Neuronal stem cell (in vitro differentiated cells): ENCODE data around the gene RUVBL1.

Experiments
- DNase-seq: peaks from one replicate; pipeline ENCODE4 v3.0.0-alpha.2; 2013; ENCODE audit warnings: low spot score
- H2AFZ ChIP-seq: one replicate; pipeline ENCODE4 v1.6.1; 2013; ENCODE audit warnings: mild to moderate bottlenecking, low read length, inconsistent platforms
- H2AK5ac ChIP-seq: 2 replicates; pipeline ENCODE4 v1.6.1; 2013; ENCODE audit warnings: low read depth, mild to moderate bottlenecking, inconsistent platforms, low read length, moderate library complexity, mixed read lengths
- H2BK120ac ChIP-seq: 2 replicates; pipeline ENCODE4 v1.6.1; 2013; ENCODE audit warnings: low read depth, mild to moderate bottlenecking, inconsistent platforms, low read length, moderate library complexity, mixed read lengths
- H2BK12ac ChIP-seq: one replicate; pipeline ENCODE4 v1.6.1; 2013; ENCODE audit warnings: low read length, inconsistent platforms
- H2BK15ac ChIP-seq: 2 replicates; pipeline ENCODE4 v1.6.1; 2013; ENCODE audit warnings: mild to moderate bottlenecking, low read length, inconsistent platforms, mixed read lengths
- H2BK5ac ChIP-seq: one replicate; pipeline ENCODE4 v1.6.1; 2013; ENCODE audit warnings: inconsistent platforms, mild to moderate bottlenecking, low read length, moderate library complexity
- H3K14ac ChIP-seq: one replicate; pipeline ENCODE4 v1.6.1; 2013; ENCODE audit warnings: low read length, inconsistent platforms
- H3K18ac ChIP-seq: 2 replicates; pipeline ENCODE4 v1.6.1; 2013; ENCODE audit warnings: low read length, inconsistent platforms
- H3K23ac ChIP-seq: 2 replicates; pipeline ENCODE4 v1.6.1; 2013; ENCODE audit warnings: low read depth, mild to moderate bottlenecking, mixed read lengths, low read length, inconsistent platforms; ENCODE audit not compliant: poor library complexity
- H3K27ac ChIP-seq: replicated peaks from 3 replicates; pipeline ENCODE4 v1.5.1; 2013; ENCODE audit warnings: low read length, inconsistent platforms
- H3K27me3 ChIP-seq, 3 experiments: 2 replicates each; pipeline ENCODE4 v1.6.1; 2013; ENCODE audit warnings: low read length in 3 of 3, mild to moderate bottlenecking in 2 of 3, inconsistent platforms in 1 of 3, low read depth in 1 of 3, mixed read lengths in 1 of 3, moderate library complexity in 1 of 3; ENCODE audit not compliant: control insufficient read depth in 3 of 3, insufficient read depth in 3 of 3
- H3K36me3 ChIP-seq, 2 donors: replicated peaks in 1 of 2; 2 replicates each; pipeline ENCODE4 v1.6.1; 2013; ENCODE audit warnings: low read length in 2 of 2; ENCODE audit not compliant: control insufficient read depth in 2 of 2, insufficient read depth in 2 of 2
- H3K4ac ChIP-seq: 2 replicates; pipeline ENCODE4 v1.6.1; 2013; ENCODE audit warnings: inconsistent platforms, mild to moderate bottlenecking, low read length, moderate library complexity
- H3K4me1 ChIP-seq, 2 donors: 1 replicate in 1 of 2; 2 replicates in 1 of 2; pipeline ENCODE4 v1.6.1; 2013; ENCODE audit warnings: low read length in 2 of 2, low read depth in 1 of 2; ENCODE audit not compliant: control insufficient read depth in 2 of 2, insufficient read depth in 1 of 2
- H3K4me2 ChIP-seq: one replicate; pipeline ENCODE4 v1.6.1; 2013; ENCODE audit warnings: mild to moderate bottlenecking, low read length, inconsistent platforms; ENCODE audit not compliant: insufficient read depth, poor library complexity, severe bottlenecking
- H3K4me3 ChIP-seq, 2 donors: 2 replicates each; pipeline ENCODE4 v1.5.1; 2013; ENCODE audit warnings: low read length in 2 of 2, mild to moderate bottlenecking in 2 of 2, inconsistent platforms in 1 of 2, moderate library complexity in 1 of 2
- H3K79me1 ChIP-seq: one replicate; pipeline ENCODE4 v1.6.1; 2013; ENCODE audit warnings: low read depth, mild to moderate bottlenecking, inconsistent platforms, low read length, moderate library complexity
- H3K9ac ChIP-seq: one replicate; pipeline ENCODE4 v1.6.1; 2013; ENCODE audit warnings: mild to moderate bottlenecking, low read depth, low read length, inconsistent platforms; ENCODE audit not compliant: poor library complexity
- H3K9me3 ChIP-seq, 2 donors: replicated peaks in 1 of 2; 2 replicates each; pipeline versions ENCODE3 to v1.6.1; 2013; ENCODE audit warnings: low read length in 2 of 2, mild to moderate bottlenecking in 2 of 2, inconsistent platforms in 1 of 2, low read depth in 1 of 2, mixed read lengths in 1 of 2, moderate library complexity in 1 of 2; ENCODE audit not compliant: control insufficient read depth in 2 of 2, insufficient read depth in 1 of 2
- H4K8ac ChIP-seq: one replicate; pipeline ENCODE4 v1.6.1; 2013; ENCODE audit warnings: low read depth, mild to moderate bottlenecking, inconsistent platforms, low read length, moderate library complexity
- H4K91ac ChIP-seq: one replicate; pipeline ENCODE4 v1.6.1; 2013; ENCODE audit warnings: low read length, low read depth, mild to moderate bottlenecking, inconsistent platforms; ENCODE audit not compliant: poor library complexity
- WGBS, 2 donors: extraction: QIAGEN DNeasy Blood & Tissue Kit; methylation state at CpG; one replicate each; pipeline ENCODE4 v1.1.7; 2013; ENCODE audit warnings: missing lambda C conversion rate in 2 of 2, mixed read lengths in 1 of 2; ENCODE audit not compliant: insufficient read length in 2 of 2, insufficient replicate concordance in 1 of 2; ENCODE audit errors: extremely low coverage in 2 of 2; 5-methylcytosine and 5-hydroxymethylcytosine counted together

The RUVBL1 gene

DNA sequence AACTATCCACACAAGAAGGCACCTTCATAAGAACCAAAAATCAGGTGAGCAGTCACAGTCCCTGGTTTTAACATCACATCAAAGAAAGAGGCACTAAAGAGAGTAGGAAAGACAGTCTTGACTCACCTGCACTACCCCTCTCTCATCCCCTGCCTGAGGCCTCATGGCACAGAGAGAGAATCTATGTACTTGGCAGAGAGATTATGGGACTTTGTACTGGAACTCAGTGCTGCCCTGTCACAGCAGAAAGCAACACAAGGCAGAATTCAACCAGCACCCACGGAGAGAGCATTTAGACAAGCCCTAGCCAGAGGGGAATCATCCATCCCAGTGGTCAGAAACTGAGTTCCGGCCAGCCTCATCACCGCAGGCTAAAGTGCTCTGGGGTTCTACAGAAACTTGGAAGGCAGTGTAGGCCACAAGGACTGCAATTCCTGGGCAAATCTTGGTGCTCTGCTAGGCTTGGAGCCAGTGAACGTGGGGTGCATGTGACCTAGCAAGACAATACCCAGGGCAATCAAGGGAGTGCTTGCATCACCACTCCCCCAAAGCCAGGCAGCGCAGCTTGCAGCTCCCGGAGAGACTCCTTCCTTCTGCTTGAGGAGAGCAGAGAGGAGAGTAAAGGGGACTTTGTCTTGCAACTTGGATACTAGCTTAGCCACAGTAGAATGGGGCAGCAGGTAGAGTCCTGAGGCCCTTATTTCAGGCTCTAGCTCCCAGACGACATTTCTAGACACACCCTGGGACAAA, 8.5 kb upstream of the RUVBL1 start:
- no peaks in the 10 kb centered on the region for H3K79me1 ChIP-seq
- no peak overlapping the region for H2BK5ac ChIP-seq
- no peak overlapping the region for H2BK15ac ChIP-seq
- no peak overlapping the region for H2AK5ac ChIP-seq
- no peak overlapping the region for H2BK120ac ChIP-seq
- no peak overlapping the region for H3K23ac ChIP-seq
- no peak overlapping the region for H3K4me2 ChIP-seq
- H3K36me3 ChIP-seq = no peaks in the 10 kb centered on the region
- no peak overlapping the region for H3K4ac ChIP-seq
- no peak overlapping the region for H2BK12ac ChIP-seq
- no peak overlapping the region for H3K9ac ChIP-seq
- H4K91ac ChIP-seq = no peak overlapping the region
- peaks cover 0 to 7% (median 2%) of the 10 kb centered on the region in 3 experiments for H3K27me3 ChIP-seq
- WGBS, 2 donors = no CpG with 5 or more reads among the region's 7 CpGs
- H3K18ac ChIP-seq = no peak overlapping the region
- no peak for DNase-seq
- no peaks in the 10 kb centered on the region for H3K4me1 ChIP-seq
- no peak overlapping the region for H4K8ac ChIP-seq
- no peak overlapping the region for H3K27ac ChIP-seq
- H2AFZ ChIP-seq = no peak overlapping the region
- H3K4me3 ChIP-seq = no peak overlapping the region
- no peaks in the 10 kb centered on the region for H3K9me3 ChIP-seq
- no peak overlapping the region for H3K14ac ChIP-seq

DNA sequence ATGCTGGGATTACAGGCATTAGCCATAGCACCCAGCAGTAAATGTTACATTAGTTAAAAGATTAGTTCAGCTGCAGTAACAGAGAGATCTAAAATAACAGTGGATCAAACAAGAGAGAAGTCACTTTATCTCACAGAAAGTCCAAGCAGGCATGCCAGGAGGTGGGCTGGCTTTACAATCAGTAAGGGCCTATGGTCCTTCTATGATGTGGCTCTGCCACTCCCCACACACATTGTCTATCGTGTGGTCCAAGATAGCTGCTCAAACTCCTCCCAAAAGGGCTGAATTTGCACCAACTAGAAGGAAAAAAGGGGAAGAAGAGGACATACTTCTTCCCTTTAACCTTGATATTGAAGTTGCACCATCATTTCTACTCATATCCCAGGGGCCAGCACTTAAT, 4.6 kb upstream of the RUVBL1 start:
- peaks cover 0 to 7% (median 2%) of the 10 kb centered on the region in 3 experiments for H3K27me3 ChIP-seq
- no peak overlapping the region for H2BK15ac ChIP-seq
- no peak overlapping the region for H2BK12ac ChIP-seq
- no peak overlapping the region for H3K14ac ChIP-seq
- H3K79me1 ChIP-seq = no peaks in the 10 kb centered on the region
- H4K8ac ChIP-seq = no peak overlapping the region
- no peak overlapping the region for H4K91ac ChIP-seq
- peaks cover 0 to 2% of the 10 kb centered on the region in 2 donors for H3K4me1 ChIP-seq
- no peak overlapping the region for H3K23ac ChIP-seq
- no peak overlapping the region for H3K4me2 ChIP-seq
- H3K4me3 ChIP-seq = no peak overlapping the region
- no peak overlapping the region for H3K18ac ChIP-seq
- no peak overlapping the region for H3K4ac ChIP-seq
- no peaks in the 10 kb centered on the region for H3K9me3 ChIP-seq
- H3K36me3 ChIP-seq = no peaks in the 10 kb centered on the region
- H3K9ac ChIP-seq = no peak overlapping the region
- no CpG with 5 or more reads among the region's 1 CpG for WGBS, 2 donors
- no peak overlapping the region for H2AFZ ChIP-seq
- H2BK120ac ChIP-seq = no peak overlapping the region
- no peak overlapping the region for H3K27ac ChIP-seq
- DNase-seq = no peak
- H2BK5ac ChIP-seq = no peak overlapping the region
- H2AK5ac ChIP-seq = no peak overlapping the region

DNA sequence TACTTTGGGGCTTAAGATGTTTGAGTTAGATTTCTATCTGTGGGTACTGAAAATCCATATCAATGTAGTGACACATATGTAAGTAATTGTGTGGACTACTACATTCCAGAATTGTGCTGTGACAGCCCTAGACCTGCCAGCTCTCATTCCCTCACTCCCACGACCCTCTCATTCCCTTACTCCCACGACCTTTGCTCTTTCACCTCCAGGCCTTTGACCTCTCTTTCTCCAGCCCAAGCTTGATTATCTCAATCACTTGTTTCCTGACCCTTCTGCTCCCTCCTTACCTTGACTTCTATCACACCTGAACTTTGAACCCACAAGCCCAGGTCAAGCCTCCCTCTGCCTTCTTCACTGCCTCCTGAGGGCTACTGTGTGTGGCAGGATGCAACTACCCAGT, 3.6 kb upstream of the RUVBL1 start:
- Histone ChIP-seq H2BK120ac (no peak overlapping the region), H3K36me3 (peaks cover 0 to 1% of the 10 kb centered on the region in 2 donors), H3K4ac (no peak overlapping the region), H3K9me3 (no peaks in the 10 kb centered on the region), H3K14ac (no peak overlapping the region), H3K9ac (no peak overlapping the region), H3K23ac (no peak overlapping the region), H2AFZ (peak overlapping the region; percentile 55), H3K4me1 (peaks cover 5 to 8% of the 10 kb centered on the region in 2 donors), H4K91ac (no peak overlapping the region), H3K27me3 (peaks cover 0 to 7% (median 2%) of the 10 kb centered on the region in 3 experiments), H3K18ac (no peak overlapping the region), H2BK5ac (no peak overlapping the region), H2BK12ac (no peak overlapping the region), H2BK15ac (no peak overlapping the region), H3K4me3 (no peak overlapping the region), H3K27ac (no peak overlapping the region), H3K79me1 (no peaks in the 10 kb centered on the region), H4K8ac (no peak overlapping the region), H2AK5ac (no peak overlapping the region), H3K4me2 (no peak overlapping the region)
- no CpG with 5 or more reads among the region's 2 CpGs for WGBS, 2 donors
- no peak for DNase-seq

DNA sequence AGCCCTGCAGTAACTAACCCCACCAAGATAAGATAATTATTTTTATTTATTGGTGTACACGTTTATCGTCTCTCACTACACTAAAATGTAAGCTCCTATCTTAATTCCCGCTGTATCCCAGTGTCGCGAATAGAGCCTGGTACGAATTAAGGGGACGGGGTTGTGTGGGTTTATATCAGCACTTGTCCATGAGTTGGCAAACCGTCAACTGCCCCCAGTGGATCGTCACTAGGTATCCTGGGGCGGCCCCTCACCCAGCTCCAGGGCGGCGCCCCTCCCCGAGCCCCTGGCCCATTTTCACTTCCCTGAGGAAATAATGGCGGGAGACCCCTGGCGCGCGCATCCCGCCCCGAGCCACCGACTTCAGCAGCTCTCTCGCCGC, 465 bp downstream of the RUVBL1 start:
- no CpG with 5 or more reads among the region's 22 CpGs for WGBS, 2 donors

More for the DNA sequence above, 465 bp downstream of the RUVBL1 start:
- Histone ChIP-seq H2BK120ac (no peak overlapping the region), H3K4ac (no peak overlapping the region), H3K27me3 (peaks cover 0 to 2% (median 0%) of the 10 kb centered on the region in 3 experiments), H2BK12ac (no peak overlapping the region), H3K4me1 (peaks cover 5 to 8% of the 10 kb centered on the region in 2 donors), H3K14ac (no peak overlapping the region), H3K23ac (peak overlapping the region; percentile 82), H3K79me1 (no peaks in the 10 kb centered on the region), H2AFZ (peak overlapping the region; percentile 87), H4K8ac (no peak overlapping the region), H3K18ac (peak overlapping the region; percentile 99), H3K4me3 (peak overlapping the region; percentile 89 to 91), H3K4me2 (peak overlapping the region; percentile 58), H2AK5ac (peak overlapping the region; percentile 72), H3K27ac (peak overlapping the region; percentile 87), H2BK5ac (no peak overlapping the region), H3K9ac (peak overlapping the region; percentile 95), H3K9me3 (no peaks in the 10 kb centered on the region), H3K36me3 (peaks cover 0 to 28% of the 10 kb centered on the region in 2 donors), H2BK15ac (no peak overlapping the region), H4K91ac (no peak overlapping the region)
- peak; percentile 5 for DNase-seq
